Limb (tissue), 2 donors: Measurements from ENCODE around the gene SBK1.
"Not testable (repeated sequence)": the region's sequence is repeated elsewhere in the genome, so short reads cannot be mapped to it uniquely, and the experiment has no call there.

Experiments used
- DNase-seq, 2 donors: peaks; one replicate each; pipeline ENCODE4 v3.0.0-alpha.2; 2016; ENCODE audit errors: extremely low spot score in 2 of 2

SBK1 gene

DNA sequence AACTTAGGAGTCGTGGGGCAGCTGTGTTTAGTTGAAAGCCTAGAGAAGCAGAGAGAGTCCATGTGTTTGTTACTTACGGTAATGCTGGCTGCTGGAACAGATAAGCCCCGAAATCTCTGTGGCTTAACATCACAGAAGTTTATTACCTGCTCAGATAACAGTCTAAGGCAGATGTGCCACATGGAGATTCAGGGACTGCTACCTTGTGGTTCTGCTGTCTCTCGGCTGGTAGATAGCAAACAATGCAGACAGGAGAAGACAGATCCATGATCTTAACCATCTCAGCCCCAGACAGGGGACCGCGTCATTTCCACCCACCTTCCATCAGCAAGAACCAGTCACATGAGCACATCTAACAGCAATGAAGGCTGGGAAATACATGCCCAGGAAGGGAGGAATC is 40.3 kb downstream of the SBK1 start:
- not testable (repeated sequence) for DNase-seq

DNA sequence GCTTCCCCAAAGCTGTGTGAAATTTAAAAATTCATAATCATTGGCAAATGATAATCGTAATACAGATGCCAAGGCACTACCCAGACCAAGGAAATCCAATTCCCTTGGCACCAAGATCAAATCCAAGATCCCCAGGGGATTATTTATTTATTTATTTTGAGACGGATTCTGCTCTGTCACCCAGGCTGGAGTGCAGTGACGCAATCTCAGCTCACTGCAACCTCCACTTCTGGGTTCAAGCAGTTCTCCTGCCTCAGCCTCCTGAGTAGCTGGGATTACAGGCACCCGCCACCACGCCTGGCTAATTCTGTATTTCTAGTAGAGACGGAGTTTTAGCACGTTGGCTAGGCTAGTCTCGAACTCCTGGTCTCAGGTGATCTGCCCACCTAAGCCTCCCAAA is 43.4 kb downstream of the SBK1 start:
- not testable (repeated sequence) for DNase-seq

DNA sequence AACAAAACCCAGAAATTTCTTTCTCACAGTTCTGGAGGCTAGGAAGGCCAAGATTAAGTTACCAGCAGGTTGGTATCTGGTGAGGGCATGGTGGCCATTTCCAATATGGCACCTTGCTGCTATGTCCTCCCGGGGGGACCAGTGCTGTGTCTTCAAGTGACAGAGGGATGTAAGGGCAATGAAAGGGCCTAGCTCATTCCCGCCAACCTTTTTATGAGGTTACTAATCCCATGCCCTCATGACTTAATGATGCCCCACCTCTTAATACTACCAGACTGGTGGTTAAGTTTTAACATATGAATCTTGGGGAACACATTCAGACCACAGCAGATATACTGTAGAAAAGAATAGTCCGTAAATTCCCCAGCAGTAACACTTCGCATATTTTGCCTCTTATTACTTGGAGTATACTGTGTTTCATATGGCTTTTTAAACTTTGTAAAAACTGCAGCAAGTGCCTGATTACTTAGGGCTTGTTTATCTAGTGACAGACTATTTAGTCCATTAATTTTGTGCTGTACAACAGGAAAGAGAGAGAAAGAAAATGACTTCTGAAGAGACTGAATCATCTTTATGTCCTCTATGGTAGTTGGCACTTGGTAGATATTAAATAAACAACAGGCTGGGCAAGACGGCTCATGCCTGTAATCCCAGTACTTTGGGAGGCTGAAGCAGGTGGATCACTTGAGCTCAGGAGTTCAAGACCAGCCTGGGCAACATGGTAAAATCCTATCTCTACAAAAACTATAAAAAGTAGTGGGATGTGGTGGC is 44.8 kb downstream of the SBK1 start:
- not testable (repeated sequence) for DNase-seq

DNA sequence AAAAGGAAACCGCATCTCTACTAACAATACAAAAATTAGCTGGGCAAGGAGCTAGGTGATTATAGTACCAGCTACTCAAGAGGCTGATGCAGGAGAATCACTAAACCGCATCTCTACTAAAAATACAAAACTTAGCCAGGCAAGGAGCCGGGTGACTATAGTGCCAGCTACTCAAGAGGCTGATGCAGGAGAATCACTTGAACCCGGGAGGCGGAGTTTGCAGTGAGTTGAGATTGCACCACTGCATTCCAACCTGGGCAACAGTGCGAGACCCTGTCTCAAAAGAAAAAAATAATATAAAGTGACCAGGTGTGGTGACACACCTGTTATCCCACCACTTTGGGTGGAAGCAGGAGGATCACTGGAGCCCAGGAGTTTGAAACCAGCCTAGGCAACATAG is 45.9 kb downstream of the SBK1 start:
- not testable (repeated sequence) for DNase-seq

DNA sequence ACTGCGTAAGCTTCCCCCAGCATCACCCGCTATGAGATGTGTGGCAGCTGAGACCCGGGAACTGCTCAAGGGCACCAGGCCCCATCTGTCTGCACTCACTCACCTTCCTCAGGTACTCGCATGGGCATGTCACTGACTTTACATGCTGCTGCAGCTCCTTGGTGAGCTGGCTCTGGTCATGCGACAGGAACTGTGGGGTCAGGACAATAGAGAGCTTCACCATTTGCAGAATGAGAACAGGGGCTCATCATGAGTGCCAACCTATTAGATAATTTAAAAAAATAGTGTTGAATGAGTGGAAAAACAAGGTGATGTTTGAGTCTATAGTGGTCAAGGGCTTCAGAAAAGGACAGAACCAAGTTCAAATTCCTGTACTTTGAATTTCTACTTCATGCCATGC is 70.3 kb downstream of the SBK1 start:
- not testable (repeated sequence) for DNase-seq

DNA sequence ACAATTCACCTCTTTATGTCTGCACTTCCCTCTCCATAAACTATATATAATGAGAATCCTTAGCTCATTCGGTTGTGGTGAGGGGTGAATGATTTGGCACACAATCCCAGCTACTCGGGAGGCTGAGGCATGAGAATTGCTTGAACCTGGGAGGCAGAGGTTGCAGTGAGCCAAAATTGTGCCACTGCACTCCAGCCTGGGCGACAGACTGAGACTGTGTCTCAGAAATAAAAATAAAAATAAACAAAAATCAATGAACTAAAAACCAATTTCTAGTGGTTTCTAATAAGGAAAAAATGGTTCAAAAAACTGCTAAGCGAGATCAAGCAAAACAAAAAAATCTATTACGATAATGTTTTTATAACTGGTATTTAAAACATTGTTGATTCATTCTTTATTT is 71.1 kb downstream of the SBK1 start, which contains the start of gene NPIPB6:
TSS of gene NPIPB6 (minus strand) at position 101 of the 400 bp plus-strand sequence. CDS start 686 bp downstream, outside the sequence.
- not testable (repeated sequence) for DNase-seq

DNA sequence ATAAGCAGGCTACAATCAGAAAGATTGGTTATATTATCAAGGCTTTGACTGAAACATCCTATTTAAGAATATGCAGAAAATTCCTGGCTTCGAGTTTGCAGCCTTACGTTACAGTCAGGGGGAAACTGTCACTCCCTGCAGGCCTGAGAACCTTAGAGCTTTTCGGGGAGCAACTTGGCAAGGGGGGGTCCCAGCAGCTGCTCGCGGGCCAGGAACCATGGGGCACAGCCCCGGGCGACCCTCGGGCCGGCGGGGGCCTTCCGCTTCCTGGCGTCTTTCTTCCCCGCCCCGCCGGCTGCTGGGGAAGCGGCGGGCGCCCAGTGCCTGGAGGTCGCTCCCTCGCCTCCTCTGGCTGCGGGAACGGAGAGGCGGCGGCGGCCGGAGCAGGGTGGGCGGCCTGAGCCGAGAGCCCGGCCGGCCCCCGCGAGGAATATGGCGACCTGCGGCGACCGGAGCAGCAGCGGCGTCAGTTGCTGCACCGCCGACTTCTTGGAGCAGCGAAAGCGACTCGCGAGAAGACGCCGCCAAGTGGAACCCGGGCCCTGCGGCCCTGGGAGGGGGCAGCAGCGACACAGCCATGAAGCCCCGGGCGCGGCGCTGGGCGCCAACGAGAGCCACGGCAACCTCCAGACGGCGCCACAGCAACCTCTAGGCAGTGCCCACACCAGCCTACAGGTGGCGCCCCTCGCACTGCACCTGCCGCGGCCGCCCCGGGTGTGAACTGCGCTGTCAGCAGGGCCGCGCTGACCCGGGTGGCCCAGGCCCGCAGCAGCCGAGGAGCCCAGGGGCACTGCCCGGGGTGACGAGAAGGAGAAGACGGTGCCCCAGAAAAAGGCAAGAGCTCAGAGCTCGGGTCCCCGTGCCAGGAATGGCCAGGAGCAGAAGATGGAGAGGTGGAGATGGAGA is 72.2 kb downstream of the SBK1 start:
- DNase-seq = not testable (repeated sequence)

DNA sequence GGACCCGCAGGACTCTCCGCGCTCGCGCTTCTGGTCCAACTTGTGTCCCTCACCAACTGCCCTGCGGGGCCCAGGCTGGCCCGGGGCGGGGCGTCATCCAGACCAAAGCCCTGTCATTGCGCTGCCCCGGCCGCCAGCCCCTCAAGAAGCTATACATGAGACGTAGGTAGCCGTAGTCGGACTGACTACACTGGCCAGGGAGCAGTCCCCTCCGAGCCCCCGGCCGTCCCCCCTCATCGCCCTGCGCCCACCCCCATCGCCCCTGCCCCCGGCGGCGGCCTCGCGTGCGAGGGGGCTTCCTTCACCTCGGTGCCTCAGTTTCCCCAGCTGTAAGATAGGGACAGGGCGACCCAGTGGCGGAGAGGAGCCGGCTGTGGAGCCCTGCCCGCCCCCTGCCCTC is 75.6 kb downstream of the SBK1 start:
- DNase-seq = peak in 1 of 2 donors; percentile 23
